Astrocyte of the spinal cord (primary cell): ENCODE data around the gene JPH2.

Experiments used
- DNase-seq: peaks from one replicate; pipeline ENCODE4 v3.0.0; 2011; ENCODE audit warnings: low read depth, low spot score
- H3K4me3 ChIP-seq: 2 replicates; pipeline ENCODE4 v1.5.1; 2011; ENCODE audit warnings: low read depth, mild to moderate bottlenecking, low read length, moderate library complexity
- in situ Hi-C: cut with HindIII; loops from 2 replicates; pipeline ENCODE4 v1.10.0; 2017; ENCODE audit warnings: low sequenced_read_pairs
- TF ChIP-seq, protein P1 (sequence below): IDR thresholded peaks from 2 replicates; pipeline ENCODE4 v1.5.1; 2012; ENCODE audit warnings: low read depth, mild to moderate bottlenecking, low read length, inconsistent platforms

JPH2 gene

DNA sequence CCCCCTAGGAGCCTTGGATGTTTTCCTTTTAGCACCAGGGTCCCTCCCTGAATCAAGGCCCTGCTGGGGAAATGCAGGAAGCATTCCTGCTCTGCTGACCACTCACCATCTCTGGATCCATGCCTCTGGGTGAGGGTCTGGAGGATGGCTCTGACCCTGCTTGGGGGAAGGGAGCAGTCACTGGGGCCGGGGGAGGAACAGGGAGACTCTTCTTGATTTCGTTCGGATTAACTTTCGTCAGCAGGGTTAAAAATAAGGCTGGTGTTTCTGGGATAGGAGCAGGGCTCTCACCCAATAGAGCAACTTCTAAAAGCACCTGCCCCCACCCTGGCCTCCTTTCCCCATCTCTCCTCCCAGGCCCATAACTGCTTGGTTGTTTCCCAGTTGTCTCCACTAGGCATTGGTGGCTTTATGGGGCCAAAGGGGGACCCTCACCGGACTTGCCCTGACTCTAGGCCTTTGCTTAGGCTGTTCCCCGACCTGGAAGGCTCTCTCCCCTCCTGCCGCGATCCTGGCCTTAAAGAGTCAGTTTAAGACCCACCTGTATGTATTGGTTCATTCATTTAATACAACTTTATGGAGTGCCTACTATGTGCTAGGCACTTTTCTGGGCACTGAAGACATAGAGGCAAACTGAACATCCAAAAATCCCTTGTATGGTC, 63.0 kb downstream of the JPH2 start:
- in situ Hi-C loops, result no loop called here
- H3K4me3 ChIP-seq, result no peak overlapping the region
- no peak for DNase-seq
- TF ChIP-seq, protein P1, sequence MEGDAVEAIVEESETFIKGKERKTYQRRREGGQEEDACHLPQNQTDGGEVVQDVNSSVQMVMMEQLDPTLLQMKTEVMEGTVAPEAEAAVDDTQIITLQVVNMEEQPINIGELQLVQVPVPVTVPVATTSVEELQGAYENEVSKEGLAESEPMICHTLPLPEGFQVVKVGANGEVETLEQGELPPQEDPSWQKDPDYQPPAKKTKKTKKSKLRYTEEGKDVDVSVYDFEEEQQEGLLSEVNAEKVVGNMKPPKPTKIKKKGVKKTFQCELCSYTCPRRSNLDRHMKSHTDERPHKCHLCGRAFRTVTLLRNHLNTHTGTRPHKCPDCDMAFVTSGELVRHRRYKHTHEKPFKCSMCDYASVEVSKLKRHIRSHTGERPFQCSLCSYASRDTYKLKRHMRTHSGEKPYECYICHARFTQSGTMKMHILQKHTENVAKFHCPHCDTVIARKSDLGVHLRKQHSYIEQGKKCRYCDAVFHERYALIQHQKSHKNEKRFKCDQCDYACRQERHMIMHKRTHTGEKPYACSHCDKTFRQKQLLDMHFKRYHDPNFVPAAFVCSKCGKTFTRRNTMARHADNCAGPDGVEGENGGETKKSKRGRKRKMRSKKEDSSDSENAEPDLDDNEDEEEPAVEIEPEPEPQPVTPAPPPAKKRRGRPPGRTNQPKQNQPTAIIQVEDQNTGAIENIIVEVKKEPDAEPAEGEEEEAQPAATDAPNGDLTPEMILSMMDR, result no peak

DNA sequence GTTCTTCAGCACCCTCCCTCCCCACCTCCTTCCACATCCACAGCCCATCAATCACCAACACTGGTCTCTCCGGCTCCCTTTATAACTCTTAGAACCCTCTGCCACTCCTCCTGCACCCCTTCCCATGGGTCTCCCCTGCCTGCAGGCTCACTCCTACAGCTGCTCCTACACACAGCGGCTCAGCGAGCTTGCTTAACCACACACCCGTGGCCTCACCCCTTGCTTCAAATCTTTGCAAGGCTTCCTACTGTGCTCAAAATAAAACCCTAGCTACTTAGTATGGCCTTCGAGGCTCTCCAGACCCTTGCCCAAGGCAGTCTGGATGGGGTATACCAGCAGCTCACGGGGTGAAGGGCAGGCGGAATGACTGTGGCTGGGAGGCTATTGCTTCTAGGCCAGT, 63.7 kb downstream of the JPH2 start:
- H3K4me3 ChIP-seq, result no peak overlapping the region
- no peak for DNase-seq
- in situ Hi-C loops, result no loop called here
- TF ChIP-seq, protein P1, result no peak

DNA sequence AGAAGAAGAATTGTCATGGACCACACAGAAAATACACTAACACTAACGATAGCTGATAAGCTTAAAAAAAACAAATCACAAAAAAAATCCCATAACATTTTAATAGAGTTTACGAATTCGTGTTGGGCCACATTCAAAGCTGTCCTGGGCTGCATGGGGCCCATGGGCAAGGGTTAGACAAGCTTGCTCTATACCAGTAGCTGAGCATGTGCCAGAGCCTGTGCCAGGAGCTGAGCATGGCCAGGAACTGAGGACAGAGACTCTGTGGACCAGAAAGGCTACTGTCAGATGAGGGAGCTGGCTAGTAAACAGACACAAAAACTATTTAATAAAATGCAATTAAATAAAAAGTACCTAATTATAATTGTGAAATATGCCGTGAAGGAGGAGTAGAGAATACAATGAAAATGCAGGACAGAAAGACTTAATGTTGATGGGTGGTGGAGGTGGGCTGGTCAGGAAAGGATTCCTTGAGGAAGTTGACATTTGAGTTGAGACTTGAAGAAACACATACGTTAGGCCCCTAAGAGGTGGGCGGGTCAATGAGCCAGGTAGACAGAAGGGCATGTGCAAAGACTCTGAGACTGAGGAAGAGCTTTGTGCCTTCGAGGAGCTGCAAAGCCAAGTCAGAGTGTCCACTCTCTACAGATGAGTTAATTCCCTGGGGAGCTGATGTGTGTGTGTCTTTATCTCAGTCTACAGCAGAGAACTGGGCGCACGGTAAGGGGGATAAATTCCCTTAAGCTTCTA, 66.1 kb downstream of the JPH2 start:
- TF ChIP-seq, protein P1, result no peak

DNA sequence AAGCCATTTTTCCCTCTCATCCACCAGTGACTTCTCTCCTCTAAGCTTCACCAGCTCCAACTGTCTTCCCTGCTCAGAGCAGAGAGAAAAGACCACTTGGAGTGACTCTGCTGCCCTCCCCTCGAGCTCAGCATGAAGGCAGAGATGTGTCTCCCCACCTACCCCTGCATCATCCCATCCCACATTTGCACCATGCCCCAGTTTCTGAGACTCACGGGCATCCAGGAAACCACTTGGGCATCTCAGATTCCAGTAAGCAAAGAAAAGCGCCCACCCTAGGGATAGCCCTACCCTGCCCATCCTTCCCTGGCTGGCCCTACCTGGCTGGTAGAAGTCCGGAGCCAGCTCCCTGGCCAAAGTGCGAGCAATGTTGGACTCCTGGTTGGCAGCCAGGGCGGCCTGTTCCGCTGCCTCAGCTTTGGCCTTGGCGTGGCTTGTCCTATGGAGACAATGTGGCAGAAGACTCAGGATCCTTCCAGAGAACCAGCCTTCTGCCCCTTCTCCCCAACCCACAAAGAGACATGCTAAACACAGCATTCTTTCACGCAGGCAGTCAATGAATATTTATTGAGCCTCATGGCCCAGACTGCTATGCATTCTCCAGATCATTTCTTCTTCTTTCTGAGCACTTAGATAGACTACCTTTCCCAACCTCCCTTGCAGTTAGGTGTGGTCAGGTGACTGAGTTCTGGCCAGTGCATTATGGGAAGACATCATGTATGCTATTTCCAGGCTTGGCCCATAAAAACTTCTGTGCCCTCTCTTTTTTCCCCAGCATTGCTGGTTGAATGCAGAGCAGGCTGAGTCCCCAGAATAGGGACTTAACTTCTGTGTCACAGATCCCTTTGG, 68.6 kb downstream of the JPH2 start:
- no peak overlapping the region for H3K4me3 ChIP-seq
- in situ Hi-C loops, result no loop called here
- no peak for DNase-seq
- TF ChIP-seq, protein P1, result no peak

More for the DNA sequence above, 66.1 kb downstream of the JPH2 start:
- no peak overlapping the region for H3K4me3 ChIP-seq
- in situ Hi-C loops, result no loop called here
- DNase-seq, result no peak

GRCh38 chr20:44117296-44118184, 69.4 kb downstream of the JPH2 start:
- TF ChIP-seq, protein P1, result no peak
- no peak for DNase-seq
- H3K4me3 ChIP-seq, result no peak overlapping the region
- in situ Hi-C loops, result no loop called here
